Astrocyte of the cerebellum (primary cell): ENCODE data around the gene KDM4C.

Source experiments
- DNase-seq: peaks from one replicate; pipeline ENCODE4 v3.0.0-alpha.2; 2011; ENCODE audit warnings: low read depth
- H3K4me3 ChIP-seq: 2 replicates; pipeline ENCODE4 v1.5.1; 2011; ENCODE audit warnings: mild to moderate bottlenecking, low read depth, low read length, moderate library complexity
- in situ Hi-C: cut with HindIII; loops from 2 replicates; pipeline ENCODE4 v1.10.0; 2017; ENCODE audit warnings: low sequenced_read_pairs
- TF ChIP-seq, protein P1 (sequence below): IDR thresholded peaks from 2 replicates; pipeline ENCODE4 v1.5.1; 2012; ENCODE audit warnings: low read length, low read depth, moderate library complexity, mild to moderate bottlenecking; ENCODE audit errors: missing control alignments

KDM4C gene

DNA sequence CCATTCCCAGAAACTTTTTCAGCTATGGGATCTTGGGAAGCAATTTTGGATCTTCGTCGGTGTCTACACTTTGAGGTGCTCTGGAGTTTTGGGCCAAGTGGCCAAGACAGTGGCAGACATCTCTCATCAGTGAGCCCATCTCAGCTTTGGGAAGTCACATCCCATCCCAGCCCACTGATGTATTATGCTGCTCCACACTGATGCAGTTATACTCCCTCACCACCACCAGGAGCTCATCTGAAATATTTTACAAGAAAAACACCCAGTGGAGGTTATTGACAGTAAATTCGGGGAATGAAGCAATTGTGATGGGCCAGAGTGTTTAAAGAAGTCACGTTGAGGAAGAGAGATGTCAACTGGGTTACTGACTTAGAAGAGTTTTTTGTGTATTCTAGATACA, 378.0 kb downstream of the KDM4C start:
- in situ Hi-C loops, result no loop called here
- no peak overlapping the region for H3K4me3 ChIP-seq
- TF ChIP-seq, protein P1, sequence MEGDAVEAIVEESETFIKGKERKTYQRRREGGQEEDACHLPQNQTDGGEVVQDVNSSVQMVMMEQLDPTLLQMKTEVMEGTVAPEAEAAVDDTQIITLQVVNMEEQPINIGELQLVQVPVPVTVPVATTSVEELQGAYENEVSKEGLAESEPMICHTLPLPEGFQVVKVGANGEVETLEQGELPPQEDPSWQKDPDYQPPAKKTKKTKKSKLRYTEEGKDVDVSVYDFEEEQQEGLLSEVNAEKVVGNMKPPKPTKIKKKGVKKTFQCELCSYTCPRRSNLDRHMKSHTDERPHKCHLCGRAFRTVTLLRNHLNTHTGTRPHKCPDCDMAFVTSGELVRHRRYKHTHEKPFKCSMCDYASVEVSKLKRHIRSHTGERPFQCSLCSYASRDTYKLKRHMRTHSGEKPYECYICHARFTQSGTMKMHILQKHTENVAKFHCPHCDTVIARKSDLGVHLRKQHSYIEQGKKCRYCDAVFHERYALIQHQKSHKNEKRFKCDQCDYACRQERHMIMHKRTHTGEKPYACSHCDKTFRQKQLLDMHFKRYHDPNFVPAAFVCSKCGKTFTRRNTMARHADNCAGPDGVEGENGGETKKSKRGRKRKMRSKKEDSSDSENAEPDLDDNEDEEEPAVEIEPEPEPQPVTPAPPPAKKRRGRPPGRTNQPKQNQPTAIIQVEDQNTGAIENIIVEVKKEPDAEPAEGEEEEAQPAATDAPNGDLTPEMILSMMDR, result no peak
- DNase-seq, result no peak

DNA sequence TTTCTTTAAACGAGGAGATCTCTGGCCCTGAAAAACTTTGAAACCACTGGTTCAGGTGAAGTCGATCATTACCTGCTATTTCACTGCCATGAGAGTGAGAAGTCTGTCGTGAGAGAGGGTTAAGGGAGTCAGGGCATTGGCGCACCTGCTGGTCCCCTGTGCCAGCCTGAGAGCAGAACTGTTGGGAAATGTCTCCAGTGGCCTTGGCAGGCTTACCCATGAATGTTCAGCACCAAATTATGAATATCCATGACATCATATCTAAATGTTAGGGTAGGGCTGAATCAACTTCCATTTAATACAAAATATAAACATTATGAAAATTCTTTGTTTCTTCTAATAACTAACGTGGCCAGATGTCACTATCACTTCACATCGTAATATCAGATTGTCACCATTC, 379.3 kb downstream of the KDM4C start:
- TF ChIP-seq, protein P1, result no peak
- no peak for DNase-seq
- in situ Hi-C loops, result no loop called here
- H3K4me3 ChIP-seq, result no peak overlapping the region

DNA sequence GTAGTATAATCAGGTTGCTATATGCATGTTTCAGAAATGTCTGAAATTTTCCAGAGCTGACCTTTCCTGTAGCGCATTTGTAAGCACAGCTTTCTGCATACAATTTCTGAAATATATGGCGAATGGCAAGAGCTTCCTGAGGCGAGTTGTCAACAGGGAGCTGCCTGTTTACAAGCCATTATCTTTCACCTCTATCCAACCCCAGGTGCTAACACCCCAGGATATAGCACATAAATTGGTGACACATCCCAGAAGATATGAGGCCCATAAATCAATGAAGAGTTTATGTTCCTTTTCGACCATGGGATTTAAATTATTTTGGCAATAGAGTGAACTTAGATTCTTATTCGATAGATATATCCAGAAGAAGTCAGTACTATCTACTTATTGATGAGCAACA, 379.8 kb downstream of the KDM4C start:
- TF ChIP-seq, protein P1, result no peak

DNA sequence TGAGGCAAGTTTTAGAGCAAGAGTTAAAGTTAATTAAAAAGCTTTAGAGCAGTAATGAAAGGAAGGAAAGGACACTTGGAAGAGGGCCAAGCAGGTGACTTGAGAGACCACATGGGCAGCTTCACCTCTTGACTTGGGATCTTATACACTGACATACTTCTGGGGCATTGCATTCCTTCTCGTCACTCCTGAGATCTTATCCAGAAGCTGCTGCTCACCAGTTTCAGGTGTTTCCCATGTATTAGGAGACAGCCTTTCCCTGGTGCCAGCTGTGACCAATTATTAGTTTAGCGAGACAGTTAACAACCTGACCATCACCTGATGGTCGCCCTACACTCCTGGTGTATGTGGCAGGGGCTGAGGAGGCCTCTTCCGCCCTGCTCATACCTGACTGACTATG, 382.1 kb downstream of the KDM4C start:
- in situ Hi-C loops, result no loop called here
- H3K4me3 ChIP-seq, result no peak overlapping the region
- DNase-seq, result no peak
- TF ChIP-seq, protein P1, result no peak

More for the DNA sequence above, 379.8 kb downstream of the KDM4C start:
- no peak for DNase-seq
- in situ Hi-C loops, result no loop called here
- H3K4me3 ChIP-seq, result no peak overlapping the region

DNA sequence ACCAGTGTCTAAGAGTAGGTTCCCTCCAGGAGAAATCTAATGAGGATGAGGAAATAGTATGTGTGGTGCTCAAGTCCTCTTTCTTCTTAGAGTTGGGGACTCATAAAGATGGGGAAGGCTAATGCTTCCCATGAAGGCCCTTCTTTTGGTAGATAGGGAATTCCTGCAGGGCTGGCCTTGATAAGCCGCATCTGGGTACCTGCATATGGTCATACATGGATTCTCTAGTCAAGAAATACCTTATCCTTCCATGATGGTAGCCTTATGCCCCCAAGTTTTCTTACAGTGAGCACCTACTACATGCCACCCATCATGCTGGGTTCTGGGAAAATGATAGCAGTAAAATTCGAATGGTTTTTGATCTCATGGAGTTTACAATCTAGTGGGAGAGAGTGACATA, 382.6 kb downstream of the KDM4C start:
- in situ Hi-C loops, result no loop called here
- TF ChIP-seq, protein P1, result no peak
- no peak overlapping the region for H3K4me3 ChIP-seq
- no peak for DNase-seq

DNA sequence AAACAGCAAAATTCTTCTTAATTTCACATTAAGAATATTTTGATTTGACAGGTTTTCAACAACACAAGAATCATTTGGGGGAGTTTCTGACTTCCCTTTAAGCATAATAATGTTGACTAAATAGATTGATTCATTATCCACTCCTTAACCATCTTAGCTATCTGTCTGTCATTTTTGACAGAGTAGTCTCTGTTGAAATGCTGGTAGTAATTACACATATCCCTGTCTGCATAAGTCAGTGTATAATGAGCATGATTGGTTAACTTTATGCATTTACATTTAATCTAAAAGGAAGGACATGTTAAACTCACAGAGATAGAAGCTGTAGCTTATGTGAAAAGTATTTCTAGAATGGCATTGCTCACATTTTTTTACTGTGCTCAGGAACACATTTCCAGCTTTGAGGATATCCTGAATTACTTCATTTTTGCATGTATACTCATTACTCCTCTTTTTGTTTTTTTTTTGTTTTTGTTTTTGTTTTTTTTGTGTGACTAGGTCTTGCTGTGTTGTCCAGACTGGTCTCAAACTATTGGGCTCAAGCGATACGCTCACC, 385.9 kb downstream of the KDM4C start:
- in situ Hi-C loops, result no loop called here
- TF ChIP-seq, protein P1, result no peak
- H3K4me3 ChIP-seq, result no peak overlapping the region
- DNase-seq, result no peak
